SK-MEL-5 (cell line): ENCODE results near the gene TXNDC2. TPM values are rescaled to one million over a fixed set of nuclear protein-coding genes. Genes with fewer than 3 reads are reported as not detected.

Experiments used
- DNase-seq: peaks from one replicate; pipeline ENCODE4 v3.0.0-alpha.2; 2016; ENCODE audit warnings: low read depth, low spot score
- in situ Hi-C: cut with HindIII; loops from 2 replicates; pipeline ENCODE4 v1.10.0; 2016; ENCODE audit warnings: low sequenced_read_pairs, high pct_unique_total_duplicates, low pct_unique_long_range_greater_than_20kb
- polyA plus RNA-seq, 2 experiments: library from polyadenylated mRNA; depleted of rRNA; stranded (reverse); fragments of >200 nt; gene quantifications; 2 replicates each; pipeline ENCODE4 v1.2.3, GENCODE V29; 2015
- total RNA-seq: library from RNA; depleted of rRNA; stranded (reverse); fragments of >200 nt; shearing (Covaris generic); gene quantifications from 2 replicates; pipeline ENCODE4 v1.2.3, GENCODE V29; 2014; rRNA removed

TXNDC2 gene
- total RNA-seq: not detected in 2 replicates
- not detected in 2 replicates for polyA plus RNA-seq (2015; cell fraction: cytosol; rRNA removed)
- not detected in 2 replicates for polyA plus RNA-seq (2015; cell fraction: nucleus; rRNA removed)

- DNase-seq: no peak
- in situ Hi-C loops: no loop called here
Measured at GRCh38 chr18:9885170-9886004, at the start of gene TXNDC2. Gene TXNDC2, plus strand, starts transcription at chr18:9885973. Its CDS starts 708 bp downstream, at chr18:9886681.

- no peak for DNase-seq
- in situ Hi-C loops: no loop called here
Measured at GRCh38 chr18:9838144-9838877, 47.5 kb upstream of the TXNDC2 start.

- DNase-seq: no peak
- in situ Hi-C loops: no loop called here
Measured at GRCh38 chr18:9839211-9839610, 46.6 kb upstream of the TXNDC2 start.

- in situ Hi-C loops: no loop called here
- no peak for DNase-seq
Measured at GRCh38 chr18:9839853-9840252, 45.9 kb upstream of the TXNDC2 start.

GRCh38 chr18:9841752-9842151, 44.0 kb upstream of the TXNDC2 start:
- in situ Hi-C loops: no loop called here
- no peak for DNase-seq

GRCh38 chr18:9842448-9842847, 43.3 kb upstream of the TXNDC2 start:
- no peak for DNase-seq
- in situ Hi-C loops: no loop called here

GRCh38 chr18:9845256-9845655, 40.5 kb upstream of the TXNDC2 start:
- DNase-seq: no peak
- in situ Hi-C loops: no loop called here

GRCh38 chr18:9846162-9846925, 39.4 kb upstream of the TXNDC2 start:
- in situ Hi-C loops: no loop called here
- DNase-seq: no peak

- no peak for DNase-seq
- in situ Hi-C loops: no loop called here
Measured at GRCh38 chr18:9848170-9848879, 37.4 kb upstream of the TXNDC2 start.

- in situ Hi-C loops: no loop called here
- DNase-seq: peak; percentile 80
Measured at GRCh38 chr18:9849407-9850283, 36.1 kb upstream of the TXNDC2 start.

- in situ Hi-C loops: no loop called here
- DNase-seq: no peak
Measured at GRCh38 chr18:9850309-9850708, 35.5 kb upstream of the TXNDC2 start.

- DNase-seq: no peak
- in situ Hi-C loops: no loop called here
Measured at GRCh38 chr18:9851511-9851910, 34.3 kb upstream of the TXNDC2 start.

GRCh38 chr18:9852266-9853081, 33.3 kb upstream of the TXNDC2 start:
- in situ Hi-C loops: no loop called here
- DNase-seq: no peak

- no peak for DNase-seq
- in situ Hi-C loops: no loop called here
Measured at GRCh38 chr18:9854801-9855676, 30.7 kb upstream of the TXNDC2 start.

- in situ Hi-C loops: no loop called here
- no peak for DNase-seq
Measured at GRCh38 chr18:9855681-9856080, 30.1 kb upstream of the TXNDC2 start.
